NCI-H1694 (cell line): ENCODE measurements around the gene KRTAP5-1.
"Not testable (repeated sequence)": the region's sequence is repeated elsewhere in the genome, so short reads cannot be mapped to it uniquely, and the experiment has no call there.

Experiments
- DNase-seq: peaks from one replicate; lab custom pipeline; 2025; lab: John Stamatoyannopoulos, UW

KRTAP5-1 gene

DNA sequence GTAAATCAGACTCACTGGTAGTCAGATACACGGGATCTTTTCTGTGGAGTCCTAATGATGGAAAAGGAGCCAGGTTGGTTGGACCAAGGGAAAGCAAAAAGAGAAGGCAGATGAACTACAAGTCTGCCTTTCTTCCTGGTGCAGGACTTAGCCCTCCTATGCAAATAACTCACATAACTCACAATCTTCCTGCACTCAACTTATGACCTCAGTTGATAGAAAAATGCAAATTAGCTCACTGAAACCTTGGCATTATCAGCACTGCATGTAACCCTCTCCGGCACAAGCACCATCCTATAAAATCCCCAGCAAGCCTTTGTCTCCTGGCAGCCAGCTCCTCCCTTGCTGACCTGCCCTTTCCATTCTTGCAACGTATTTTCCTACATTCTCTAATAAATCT lies 16.6 kb upstream of the KRTAP5-1 start:
- DNase-seq, result not testable (repeated sequence)

- no peak for DNase-seq
Measured at GRCh38 chr11:1600626-1601025, 15.5 kb upstream of the KRTAP5-1 start.

DNA sequence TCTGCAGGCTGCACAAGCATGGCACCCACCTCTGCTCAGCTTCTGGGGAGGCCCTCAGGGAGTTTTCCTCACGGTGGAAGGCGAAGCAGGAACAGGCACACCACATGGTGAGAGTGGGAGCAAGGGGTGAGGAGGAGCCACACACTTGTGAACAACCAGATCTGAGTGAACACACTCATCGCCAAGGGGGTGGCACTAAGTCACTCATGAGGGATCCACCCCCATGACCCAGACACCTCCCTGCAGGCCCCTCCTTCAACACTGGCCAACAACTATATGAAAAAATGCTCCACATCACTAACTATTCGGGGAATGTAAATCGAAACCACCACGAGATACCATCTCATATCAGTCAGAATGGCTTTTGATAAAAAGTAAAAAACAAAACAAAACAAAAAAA lies 13.7 kb upstream of the KRTAP5-1 start:
- no peak for DNase-seq

GRCh38 chr11:1598406-1598805 lies 13.3 kb upstream of the KRTAP5-1 start:
- DNase-seq, result not testable (repeated sequence)

- no peak for DNase-seq
Measured at GRCh38 chr11:1597994-1598380, 12.9 kb upstream of the KRTAP5-1 start, which contains the start of gene KRTAP5-2. TSS of gene KRTAP5-2 (minus strand) at chr11:1598294. CDS start at chr11:1598250, 44 bp downstream.

- no peak for DNase-seq
Measured at GRCh38 chr11:1597331-1597993, 12.4 kb upstream of the KRTAP5-1 start.

GRCh38 chr11:1596576-1597121 lies 11.6 kb upstream of the KRTAP5-1 start:
- not testable (repeated sequence) for DNase-seq

- DNase-seq, result not testable (repeated sequence)
Measured at GRCh38 chr11:1595994-1596575, 11.0 kb upstream of the KRTAP5-1 start.

DNA sequence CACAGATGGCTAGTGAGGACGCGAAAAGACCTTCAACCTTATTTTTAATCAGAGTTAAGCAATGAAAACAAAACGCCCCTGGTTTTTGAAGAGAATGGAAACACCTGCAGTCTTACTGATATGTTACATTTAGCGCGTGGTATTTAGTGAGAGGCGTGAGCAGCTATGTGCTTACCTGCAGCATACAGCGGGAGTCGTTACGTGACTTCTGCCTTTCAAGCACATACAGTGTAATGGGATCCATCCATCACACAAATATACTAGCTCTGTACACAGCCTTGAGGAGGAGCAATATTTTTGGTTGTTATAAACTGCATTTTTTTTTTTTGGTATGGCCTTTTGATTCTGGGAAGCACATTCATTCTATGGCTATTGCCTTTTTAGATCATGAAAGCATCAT lies 7.5 kb upstream of the KRTAP5-1 start:
- no peak for DNase-seq

DNA sequence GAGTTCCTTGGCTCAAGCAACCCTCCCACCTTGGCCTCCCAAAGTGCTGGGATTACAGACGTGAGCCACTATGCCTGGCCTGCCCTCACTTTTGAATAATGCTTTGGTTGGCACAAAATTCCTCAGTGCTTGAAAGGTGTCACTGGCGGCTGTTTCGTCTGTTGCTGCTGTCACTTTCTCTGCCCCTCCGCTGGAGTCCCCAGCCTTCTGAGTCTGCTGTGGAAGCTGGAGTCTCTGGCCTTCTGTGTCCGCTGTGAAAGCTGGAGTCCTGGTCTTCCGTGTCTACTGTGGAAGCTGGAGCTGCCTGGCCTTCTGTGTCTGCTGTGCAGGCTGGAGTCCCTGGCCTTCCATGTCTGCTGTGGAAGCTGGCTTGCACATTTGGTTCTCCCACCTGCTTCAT lies 4.9 kb upstream of the KRTAP5-1 start:
- no peak for DNase-seq

- not testable (repeated sequence) for DNase-seq
Measured at GRCh38 chr11:1589191-1589963, 4.3 kb upstream of the KRTAP5-1 start.

GRCh38 chr11:1586699-1587098 lies 1.6 kb upstream of the KRTAP5-1 start:
- DNase-seq, result no peak

DNA sequence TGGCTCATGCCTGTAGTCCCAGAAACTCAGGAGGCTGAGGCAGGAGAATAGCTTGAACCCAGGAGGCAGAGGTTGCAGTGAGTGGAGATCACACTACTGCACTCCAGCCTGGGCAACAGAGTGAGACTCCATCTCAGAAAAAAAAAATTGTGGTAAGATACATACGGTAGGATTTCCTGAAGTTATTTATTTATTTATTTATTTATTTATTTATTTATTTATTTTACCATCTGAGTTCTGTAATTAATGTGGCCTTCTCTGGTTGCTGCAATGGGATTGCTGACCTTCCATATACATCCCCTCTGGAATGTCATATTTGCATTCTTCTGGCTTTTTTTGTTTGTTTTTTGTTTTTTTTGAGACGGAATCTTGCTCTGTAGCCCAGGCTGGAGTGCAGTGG lies 2.2 kb downstream of the KRTAP5-1 start:
- not testable (repeated sequence) for DNase-seq

- no peak for DNase-seq
Measured at GRCh38 chr11:1581976-1582375, 3.1 kb downstream of the KRTAP5-1 start.

DNA sequence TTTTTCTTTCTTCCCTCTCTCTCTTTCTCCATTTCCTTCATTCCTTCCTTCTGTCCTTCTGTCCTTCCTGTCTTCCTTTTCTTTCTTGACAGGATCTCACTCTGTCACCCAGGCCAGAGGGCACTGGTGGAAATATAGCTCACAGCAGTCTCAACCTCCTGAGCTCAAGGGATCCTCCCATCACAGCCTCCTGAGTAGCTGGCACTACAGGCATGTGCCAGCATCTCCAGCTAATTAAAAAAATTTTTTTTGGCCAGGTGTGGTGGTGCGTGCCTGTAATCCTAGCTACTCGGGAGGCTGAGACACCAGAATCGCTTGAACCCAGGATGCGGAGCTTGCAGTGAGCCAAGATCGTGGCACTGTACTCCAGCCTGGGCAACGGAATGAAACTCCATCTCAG lies 8.3 kb downstream of the KRTAP5-1 start:
- DNase-seq, result no peak

- DNase-seq, result not testable (repeated sequence)
Measured at GRCh38 chr11:1575756-1576155, 9.3 kb downstream of the KRTAP5-1 start.

DNA sequence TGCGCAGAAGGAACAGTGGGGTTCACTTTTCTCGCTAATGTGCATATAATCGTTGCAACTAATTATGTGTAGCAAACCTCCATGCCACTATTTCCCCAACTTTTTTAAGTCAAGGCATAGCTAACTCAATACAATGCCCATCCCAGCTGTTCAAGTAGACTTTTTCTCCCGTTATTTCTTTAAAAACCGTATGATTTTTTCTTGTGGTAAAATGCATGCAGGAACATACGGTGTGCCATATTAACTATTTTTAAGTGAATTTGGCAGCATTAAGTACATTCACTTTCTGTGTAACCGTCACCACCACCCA lies 10.2 kb downstream of the KRTAP5-1 start:
- no peak for DNase-seq

DNA sequence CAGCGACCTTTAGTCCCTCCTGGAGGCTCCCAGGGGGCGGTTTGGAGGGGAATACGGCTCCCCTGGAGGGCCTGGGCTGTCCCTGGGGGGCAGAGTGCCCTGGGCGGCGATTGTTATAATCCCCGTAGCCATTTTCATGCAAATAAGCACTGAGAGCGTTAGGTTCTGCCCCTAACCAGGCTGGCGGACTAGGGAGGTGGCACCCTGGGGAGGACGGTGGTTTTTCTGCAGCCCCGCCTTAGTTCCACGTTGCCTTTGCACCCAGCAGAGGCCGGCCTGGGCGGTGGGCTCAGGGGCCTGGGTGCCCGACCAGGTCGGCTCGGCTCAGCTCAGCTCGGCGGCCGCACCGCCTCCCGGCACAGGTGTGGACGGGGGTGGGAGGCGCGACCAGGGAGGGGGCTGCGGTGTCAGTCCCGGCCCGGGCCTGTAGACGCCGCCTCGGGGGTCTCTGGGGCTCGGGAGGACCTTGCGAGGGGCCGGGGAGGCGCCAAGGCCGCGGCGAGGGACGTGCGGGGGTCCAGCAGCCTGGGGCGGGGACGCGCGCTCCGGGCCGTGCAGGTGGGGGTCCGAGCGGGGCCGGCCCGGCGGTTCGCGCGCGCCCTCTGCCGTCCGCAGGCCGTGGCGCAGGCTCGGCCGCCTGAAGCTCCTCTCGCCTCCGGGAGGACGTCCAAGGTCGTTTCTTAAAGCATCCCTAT lies 10.7 kb downstream of the KRTAP5-1 start:
- DNase-seq, result peak; percentile 21

GRCh38 chr11:1573903-1574237 lies 11.2 kb downstream of the KRTAP5-1 start:
- DNase-seq, result no peak

DNA sequence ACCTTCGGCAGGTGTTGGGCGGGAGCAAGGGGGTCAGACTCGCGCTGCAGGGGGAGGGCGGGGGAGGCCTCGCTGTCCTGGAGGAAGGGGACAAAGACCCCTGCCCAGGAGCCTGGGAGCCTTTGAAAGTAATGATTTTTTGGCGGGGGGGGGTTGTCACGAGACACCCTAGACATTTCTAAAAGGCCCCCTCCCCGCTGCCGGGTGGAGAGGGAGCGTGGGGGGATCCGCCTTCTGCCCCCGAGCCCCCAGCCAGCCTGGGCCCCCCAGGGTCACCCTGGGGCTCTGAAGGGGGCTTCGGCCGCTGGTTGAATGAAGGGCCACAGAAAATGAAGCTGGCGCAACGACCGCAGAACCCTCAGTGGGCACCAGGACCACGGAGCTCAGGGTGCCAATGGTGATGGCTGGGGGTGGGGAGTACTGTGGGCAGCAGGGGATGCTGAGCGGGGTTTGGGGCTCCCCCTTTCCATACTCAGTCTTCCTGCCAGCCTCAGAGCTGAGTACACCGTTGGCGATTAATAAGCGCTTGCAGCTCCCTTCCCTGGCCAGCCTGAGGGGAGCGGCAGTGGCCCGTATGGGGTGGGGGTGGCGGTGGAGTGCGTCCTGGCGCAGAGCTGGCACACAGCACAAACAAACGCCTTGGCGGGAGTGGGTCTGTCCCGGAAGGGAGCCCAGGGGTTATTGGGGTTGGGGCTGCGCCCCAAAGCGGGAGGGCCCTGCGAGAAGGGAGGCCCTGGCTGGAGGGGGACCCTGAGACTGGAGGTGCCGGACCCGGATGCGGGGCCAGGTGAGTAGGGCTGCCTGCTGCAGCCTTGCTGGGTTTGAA lies 11.8 kb downstream of the KRTAP5-1 start:
- DNase-seq, result no peak

DNA sequence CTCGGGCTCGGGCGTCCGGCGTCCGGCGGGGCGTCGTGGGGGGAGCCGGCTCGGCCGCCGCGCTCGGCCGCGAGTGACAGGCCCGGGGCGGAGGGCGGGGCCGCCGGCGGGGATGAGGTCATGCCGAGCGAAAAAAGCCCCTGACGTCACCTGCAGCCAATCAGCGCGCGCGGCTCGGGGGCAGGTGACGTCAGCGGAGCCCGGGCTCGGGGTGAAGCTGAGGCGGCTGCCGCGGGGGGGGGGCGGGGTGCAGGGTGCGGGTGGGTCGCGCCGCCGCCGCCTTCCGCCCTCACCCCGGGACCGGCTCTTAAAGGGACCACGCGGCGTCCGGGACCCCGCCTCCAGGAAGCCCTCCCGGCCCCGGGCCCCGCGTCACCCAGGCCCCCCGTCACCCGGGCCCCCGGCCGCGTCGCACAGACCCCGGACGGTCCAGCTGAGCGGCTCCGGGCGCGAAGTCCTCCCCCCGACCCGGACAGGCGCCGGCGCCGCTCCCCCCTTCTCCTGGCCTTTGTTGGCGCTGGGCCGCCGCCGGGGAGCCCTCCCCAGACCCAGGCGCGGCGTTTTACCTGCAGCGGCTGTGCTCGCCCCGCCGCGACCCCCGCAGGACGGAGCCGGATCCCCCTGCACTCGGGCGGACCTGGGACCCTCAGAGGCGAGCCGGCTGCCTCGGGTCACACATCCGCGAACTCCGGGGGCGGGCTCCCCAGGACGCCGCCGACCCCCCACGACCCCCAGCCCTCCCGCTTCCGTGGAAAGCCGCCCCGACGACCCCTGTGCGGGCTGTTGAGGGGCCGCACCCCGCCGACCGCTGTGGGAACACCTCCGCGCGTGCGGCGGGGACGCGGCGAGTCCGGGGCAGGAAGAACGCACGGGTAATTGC lies 12.6 kb downstream of the KRTAP5-1 start, which contains the start of gene DUSP8:
Gene DUSP8, minus strand, starts transcription at position 75 of the 880 bp plus-strand sequence. CDS start 6,445 bp downstream, outside the sequence.
- peak; percentile 39 for DNase-seq
